ENCODE measurements around the gene AFTPH. TPM values are rescaled to one million over a fixed set of nuclear protein-coding genes. Genes with fewer than 3 reads are reported as not detected.

Gene AFTPH
- total RNA-seq, 1 experiment from 2014 or later: 17.9 TPM

DNA sequence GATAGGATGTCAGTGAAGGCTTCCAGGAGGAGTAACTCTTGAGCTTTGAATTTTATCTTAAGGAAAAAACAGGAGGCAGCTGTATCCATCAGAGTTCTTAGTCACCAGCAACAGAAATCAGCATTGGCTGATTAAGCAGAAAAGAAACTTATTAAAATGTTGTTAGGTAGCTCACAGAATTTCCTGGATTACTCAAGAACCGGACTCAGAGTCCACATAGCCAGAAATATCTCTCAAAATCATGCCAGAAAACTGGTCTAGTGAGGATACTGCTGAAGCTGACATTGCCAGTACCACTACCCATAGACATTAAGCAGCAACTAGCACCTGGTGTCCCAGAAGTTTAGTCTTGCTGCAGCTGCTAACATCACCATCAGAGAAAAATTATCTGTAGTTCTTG, 10.1 kb upstream of the AFTPH start:
- peaks cover 7% of the 10 kb centered on the region for H3K27me3 ChIP-seq (ENCODE audit: control insufficient read depth, insufficient read depth, low read length)
- intact Hi-C loops (cut with micrococcal nuclease; ENCODE audit: unreplicated experiment): no loop called here
- TF ChIP-seq POLR2AphosphoS5 (IDR thresholded peaks at IDR 0.05; ENCODE audit: low read depth, low read length) (no peak), SIN3A (IDR thresholded peaks at IDR 0.05; ENCODE audit: borderline replicate concordance, insufficient read depth, low read depth, low read length) (no peak), TCF7L2 (IDR thresholded peaks at IDR 0.05; ENCODE audit: low read depth, low read length) (no peak)
- TF ChIP-seq, protein P1, sequence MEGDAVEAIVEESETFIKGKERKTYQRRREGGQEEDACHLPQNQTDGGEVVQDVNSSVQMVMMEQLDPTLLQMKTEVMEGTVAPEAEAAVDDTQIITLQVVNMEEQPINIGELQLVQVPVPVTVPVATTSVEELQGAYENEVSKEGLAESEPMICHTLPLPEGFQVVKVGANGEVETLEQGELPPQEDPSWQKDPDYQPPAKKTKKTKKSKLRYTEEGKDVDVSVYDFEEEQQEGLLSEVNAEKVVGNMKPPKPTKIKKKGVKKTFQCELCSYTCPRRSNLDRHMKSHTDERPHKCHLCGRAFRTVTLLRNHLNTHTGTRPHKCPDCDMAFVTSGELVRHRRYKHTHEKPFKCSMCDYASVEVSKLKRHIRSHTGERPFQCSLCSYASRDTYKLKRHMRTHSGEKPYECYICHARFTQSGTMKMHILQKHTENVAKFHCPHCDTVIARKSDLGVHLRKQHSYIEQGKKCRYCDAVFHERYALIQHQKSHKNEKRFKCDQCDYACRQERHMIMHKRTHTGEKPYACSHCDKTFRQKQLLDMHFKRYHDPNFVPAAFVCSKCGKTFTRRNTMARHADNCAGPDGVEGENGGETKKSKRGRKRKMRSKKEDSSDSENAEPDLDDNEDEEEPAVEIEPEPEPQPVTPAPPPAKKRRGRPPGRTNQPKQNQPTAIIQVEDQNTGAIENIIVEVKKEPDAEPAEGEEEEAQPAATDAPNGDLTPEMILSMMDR (IDR thresholded peaks at IDR 0.05): no peak
- TF ChIP-seq, protein P2, sequence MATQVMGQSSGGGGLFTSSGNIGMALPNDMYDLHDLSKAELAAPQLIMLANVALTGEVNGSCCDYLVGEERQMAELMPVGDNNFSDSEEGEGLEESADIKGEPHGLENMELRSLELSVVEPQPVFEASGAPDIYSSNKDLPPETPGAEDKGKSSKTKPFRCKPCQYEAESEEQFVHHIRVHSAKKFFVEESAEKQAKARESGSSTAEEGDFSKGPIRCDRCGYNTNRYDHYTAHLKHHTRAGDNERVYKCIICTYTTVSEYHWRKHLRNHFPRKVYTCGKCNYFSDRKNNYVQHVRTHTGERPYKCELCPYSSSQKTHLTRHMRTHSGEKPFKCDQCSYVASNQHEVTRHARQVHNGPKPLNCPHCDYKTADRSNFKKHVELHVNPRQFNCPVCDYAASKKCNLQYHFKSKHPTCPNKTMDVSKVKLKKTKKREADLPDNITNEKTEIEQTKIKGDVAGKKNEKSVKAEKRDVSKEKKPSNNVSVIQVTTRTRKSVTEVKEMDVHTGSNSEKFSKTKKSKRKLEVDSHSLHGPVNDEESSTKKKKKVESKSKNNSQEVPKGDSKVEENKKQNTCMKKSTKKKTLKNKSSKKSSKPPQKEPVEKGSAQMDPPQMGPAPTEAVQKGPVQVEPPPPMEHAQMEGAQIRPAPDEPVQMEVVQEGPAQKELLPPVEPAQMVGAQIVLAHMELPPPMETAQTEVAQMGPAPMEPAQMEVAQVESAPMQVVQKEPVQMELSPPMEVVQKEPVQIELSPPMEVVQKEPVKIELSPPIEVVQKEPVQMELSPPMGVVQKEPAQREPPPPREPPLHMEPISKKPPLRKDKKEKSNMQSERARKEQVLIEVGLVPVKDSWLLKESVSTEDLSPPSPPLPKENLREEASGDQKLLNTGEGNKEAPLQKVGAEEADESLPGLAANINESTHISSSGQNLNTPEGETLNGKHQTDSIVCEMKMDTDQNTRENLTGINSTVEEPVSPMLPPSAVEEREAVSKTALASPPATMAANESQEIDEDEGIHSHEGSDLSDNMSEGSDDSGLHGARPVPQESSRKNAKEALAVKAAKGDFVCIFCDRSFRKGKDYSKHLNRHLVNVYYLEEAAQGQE (IDR thresholded peaks at IDR 0.05; ENCODE audit: insufficient read depth in 1 of 2, low read depth in 2 of 2, low read length in 1 of 2): no peak
- BruUV-seq (replicated peaks): no TSS peak
- no peaks in the 10 kb centered on the region for H3K36me3 ChIP-seq (ENCODE audit: control insufficient read depth, insufficient read depth, low read length)
- no peaks in the 10 kb centered on the region for H3K9me3 ChIP-seq (ENCODE audit: control insufficient read depth, insufficient read depth, low read depth, low read length)
- ATAC-seq (no peak), DNase-seq (ENCODE audit: low read depth, low spot score) (no peak)
- CTCF ChIA-PET: interaction anchor here (1.6 kb wide), 1 partner anchor 183 kb away, joined by 5 read pairs; no protein-coding TSS in a partner anchor
- H3K4me1 ChIP-seq (ENCODE audit: control insufficient read depth, insufficient read depth, low read length): no peaks in the 10 kb centered on the region
- POLR2A ChIA-PET: no interaction called here
- H3K27ac ChIP-seq (ENCODE audit: low read length): no peak overlapping the region
- in situ Hi-C loops (cut with HindIII; ENCODE audit: low pct_unique_long_range_greater_than_20kb, low sequenced_read_pairs): no loop called here
- no peak overlapping the region for H3K4me3 ChIP-seq (ENCODE audit: low read depth in 2 of 2, low read length in 2 of 2)

DNA sequence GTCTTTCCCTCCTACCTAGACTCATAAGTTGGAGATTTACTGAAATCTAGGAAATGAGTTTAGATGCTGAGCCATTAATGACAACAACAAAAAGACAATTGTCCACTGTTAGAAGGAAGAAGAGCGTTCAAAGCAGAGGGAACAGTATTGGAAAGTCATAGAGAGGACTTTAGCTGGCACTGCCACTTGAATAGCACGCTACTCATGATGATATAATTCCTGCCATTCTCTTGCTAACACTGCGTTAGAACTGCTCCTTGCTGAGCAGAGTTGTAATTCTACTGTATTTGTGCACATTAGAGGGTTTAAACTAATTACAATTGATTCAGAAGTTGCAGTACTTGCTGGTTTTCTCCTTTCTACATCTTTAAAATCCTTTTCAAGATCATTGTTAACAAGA, 9.0 kb upstream of the AFTPH start:
- H3K27ac ChIP-seq (ENCODE audit: low read length): no peak overlapping the region
- peaks cover 9% of the 10 kb centered on the region for H3K27me3 ChIP-seq (ENCODE audit: control insufficient read depth, insufficient read depth, low read length)
- POLR2A ChIA-PET: no interaction called here
- no peak overlapping the region for H3K4me3 ChIP-seq (ENCODE audit: low read depth in 2 of 2, low read length in 2 of 2)
- intact Hi-C loops (cut with micrococcal nuclease; ENCODE audit: unreplicated experiment): no loop called here
- CTCF ChIA-PET: interaction anchor here (1.6 kb wide), 1 partner anchor 184 kb away, joined by 5 read pairs; no protein-coding TSS in a partner anchor
- H3K36me3 ChIP-seq (ENCODE audit: control insufficient read depth, insufficient read depth, low read length): no peaks in the 10 kb centered on the region
- TF ChIP-seq SIN3A (IDR thresholded peaks at IDR 0.05; ENCODE audit: borderline replicate concordance, insufficient read depth, low read depth, low read length) (no peak), TCF7L2 (IDR thresholded peaks at IDR 0.05; ENCODE audit: low read depth, low read length) (no peak), POLR2AphosphoS5 (IDR thresholded peaks at IDR 0.05; ENCODE audit: low read depth, low read length) (no peak)
- TF ChIP-seq, protein P1 (IDR thresholded peaks at IDR 0.05): no peak
- TF ChIP-seq, protein P2 (IDR thresholded peaks at IDR 0.05; ENCODE audit: insufficient read depth in 1 of 2, low read depth in 2 of 2, low read length in 1 of 2): no peak
- DNase-seq (ENCODE audit: low read depth, low spot score) (no peak), ATAC-seq (no peak)
- BruUV-seq (replicated peaks): no TSS peak
- H3K9me3 ChIP-seq (ENCODE audit: control insufficient read depth, insufficient read depth, low read depth, low read length): no peaks in the 10 kb centered on the region
- no peaks in the 10 kb centered on the region for H3K4me1 ChIP-seq (ENCODE audit: control insufficient read depth, insufficient read depth, low read length)
- in situ Hi-C loops (cut with HindIII; ENCODE audit: low pct_unique_long_range_greater_than_20kb, low sequenced_read_pairs): no loop called here
